GM19193 (cell line): Measurements from ENCODE around the gene NES.

Experiments
- POLR2A ChIP-seq: IDR thresholded peaks from 4 replicates; pipeline ENCODE4 v1.6.1; 2011; ENCODE audit not compliant: insufficient read depth, insufficient read length; ENCODE audit errors: extremely low read depth

The NES gene

GRCh38 chr1:156676820-156677615 is at the start of gene NES:
Gene NES (minus strand): TSS chr1:156677407. CDS start chr1:156677264, 143 bp downstream.
- TF ChIP-seq POLR2A: no peak

- TF ChIP-seq POLR2A: no peak
Measured at GRCh38 chr1:156726549-156727226, 49.5 kb upstream of the NES start.

GRCh38 chr1:156725683-156726280 is 48.6 kb upstream of the NES start:
- TF ChIP-seq POLR2A: peak; percentile 33

- no peak for TF ChIP-seq POLR2A
Measured at GRCh38 chr1:156721535-156721934, 44.3 kb upstream of the NES start.

GRCh38 chr1:156721131-156721530 is 43.9 kb upstream of the NES start:
- no peak for TF ChIP-seq POLR2A

- no peak for TF ChIP-seq POLR2A
Measured at GRCh38 chr1:156717351-156717750, 40.1 kb upstream of the NES start.

GRCh38 chr1:156714830-156715229 is 37.6 kb upstream of the NES start:
- no peak for TF ChIP-seq POLR2A

GRCh38 chr1:156712626-156713025 is 35.4 kb upstream of the NES start:
- no peak for TF ChIP-seq POLR2A

GRCh38 chr1:156711011-156711817 is 34.0 kb upstream of the NES start:
- no peak for TF ChIP-seq POLR2A

GRCh38 chr1:156709757-156710489 is 32.7 kb upstream of the NES start:
- no peak for TF ChIP-seq POLR2A

- TF ChIP-seq POLR2A: no peak
Measured at GRCh38 chr1:156709031-156709430, 31.8 kb upstream of the NES start.

- TF ChIP-seq POLR2A: no peak
Measured at GRCh38 chr1:156708218-156708661, 31.0 kb upstream of the NES start.

GRCh38 chr1:156707417-156708217 is 30.4 kb upstream of the NES start:
- no peak for TF ChIP-seq POLR2A
